HEK293 (cell line): ENCODE results near the gene UTP3.
A peak's percentile ranks its signal among the peaks of the same experiment; 100 is the strongest.

Experiments used
- GLI4 ChIP-seq: fragments of 450-650 bp; formaldehyde crosslinking; IDR thresholded peaks from 2 replicates; pipeline ENCODE4 v1.5.1; 2016; ENCODE audit warnings: missing biosample characterization, missing genetic modification characterization
- GLIS1 ChIP-seq: fragments of 450-650 bp; formaldehyde crosslinking; IDR thresholded peaks from 2 replicates; pipeline ENCODE4 v1.5.1; 2016; ENCODE audit warnings: missing biosample characterization, missing genetic modification characterization
- GLIS2 ChIP-seq: fragments of 450-650 bp; formaldehyde crosslinking; IDR thresholded peaks from 2 replicates; pipeline ENCODE4 v1.5.1; 2016; ENCODE audit warnings: missing biosample characterization, missing genetic modification characterization
- MZF1 ChIP-seq: fragments of 450-650 bp; formaldehyde crosslinking; IDR thresholded peaks from 2 replicates; pipeline ENCODE4 v1.5.1; 2017; ENCODE audit warnings: missing biosample characterization, missing genetic modification characterization, borderline replicate concordance
- PRDM1 ChIP-seq: fragments of 450-650 bp; formaldehyde crosslinking; IDR thresholded peaks from 2 replicates; pipeline ENCODE4; 2016; ENCODE audit warnings: missing biosample characterization, missing genetic modification characterization
- RBAK ChIP-seq: fragments of 450-650 bp; formaldehyde crosslinking; IDR thresholded peaks from 2 replicates; pipeline ENCODE4 v1.5.1; 2016; ENCODE audit warnings: missing biosample characterization, missing genetic modification characterization
- ZBTB8A ChIP-seq: fragments of 450-650 bp; formaldehyde crosslinking; IDR thresholded peaks from 2 replicates; pipeline ENCODE4 v1.5.1; 2016; ENCODE audit warnings: missing biosample characterization, missing genetic modification characterization
- ZNF169 ChIP-seq: fragments of 450-650 bp; formaldehyde crosslinking; IDR thresholded peaks from 2 replicates; pipeline ENCODE4 v1.5.1; 2016; ENCODE audit warnings: missing biosample characterization, missing genetic modification characterization
- ZNF211 ChIP-seq: fragments of 450-650 bp; formaldehyde crosslinking; IDR thresholded peaks from 2 replicates; pipeline ENCODE4 v1.5.1; 2016; ENCODE audit warnings: low read depth, missing biosample characterization, missing genetic modification characterization
- ZNF24 ChIP-seq: fragments of 450-650 bp; formaldehyde crosslinking; IDR thresholded peaks from 2 replicates; pipeline ENCODE4 v1.5.1; 2016; ENCODE audit warnings: missing biosample characterization, missing genetic modification characterization
- ZNF302 ChIP-seq: fragments of 450-650 bp; formaldehyde crosslinking; IDR thresholded peaks from 2 replicates; pipeline ENCODE4 v1.5.1; 2016; ENCODE audit warnings: missing biosample characterization, missing genetic modification characterization, low read depth
- ZNF37A ChIP-seq: fragments of 450-650 bp; IDR thresholded peaks from 2 replicates; pipeline ENCODE4 v1.5.1; 2018; ENCODE audit warnings: missing biosample characterization, missing genetic modification characterization
- ZNF521 ChIP-seq: fragments of 450-650 bp; formaldehyde crosslinking; IDR thresholded peaks from 2 replicates; pipeline ENCODE4 v1.5.1; 2017; ENCODE audit warnings: missing biosample characterization, mild to moderate bottlenecking, missing genetic modification characterization
- ZNF560 ChIP-seq: fragments of 450-650 bp; formaldehyde crosslinking; IDR thresholded peaks from 2 replicates; pipeline ENCODE4 v1.5.1; 2017; ENCODE audit warnings: missing biosample characterization, missing genetic modification characterization, borderline replicate concordance
- ZNF624 ChIP-seq: fragments of 450-650 bp; formaldehyde crosslinking; IDR thresholded peaks from 2 replicates; pipeline ENCODE4 v1.5.1; 2017; ENCODE audit warnings: missing biosample characterization, missing genetic modification characterization
- ZNF654 ChIP-seq: fragments of 450-650 bp; formaldehyde crosslinking; IDR thresholded peaks from 2 replicates; pipeline ENCODE4 v1.5.1; 2016; ENCODE audit warnings: low read depth, missing biosample characterization, missing genetic modification characterization
- ZNF670 ChIP-seq: fragments of 450-650 bp; formaldehyde crosslinking; IDR thresholded peaks from 2 replicates; pipeline ENCODE4 v1.5.1; 2016; ENCODE audit warnings: missing biosample characterization, missing genetic modification characterization, low read depth
- ZNF768 ChIP-seq: fragments of 450-650 bp; formaldehyde crosslinking; IDR thresholded peaks from 2 replicates; pipeline ENCODE4 v1.5.1; 2018; ENCODE audit warnings: missing biosample characterization, mild to moderate bottlenecking, missing genetic modification characterization
- ZSCAN16 ChIP-seq: fragments of 450-650 bp; formaldehyde crosslinking; IDR thresholded peaks from 2 replicates; pipeline ENCODE4 v1.5.1; 2016; ENCODE audit warnings: missing biosample characterization, missing genetic modification characterization
- ZSCAN30 ChIP-seq: fragments of 450-650 bp; IDR thresholded peaks from 2 replicates; pipeline ENCODE4 v1.5.1; 2018; ENCODE audit warnings: missing biosample characterization, mild to moderate bottlenecking, missing genetic modification characterization, moderate library complexity
- TF ChIP-seq, protein P1 (sequence below): fragments of 450-650 bp; formaldehyde crosslinking; IDR thresholded peaks from 2 replicates; pipeline ENCODE4 v1.5.1; 2016; ENCODE audit warnings: missing biosample characterization, missing genetic modification characterization
- TF ChIP-seq, protein P2 (sequence below): fragments of 450-650 bp; formaldehyde crosslinking; optimal IDR thresholded peaks from 2 replicates; pipeline ENCODE3; 2016; ENCODE audit warnings: missing biosample characterization, mild to moderate bottlenecking, missing genetic modification characterization
- TF ChIP-seq, protein P3 (sequence below): fragments of 450-650 bp; formaldehyde crosslinking; IDR thresholded peaks from 2 replicates; pipeline ENCODE4 v1.5.1; 2016; ENCODE audit warnings: missing biosample characterization, missing genetic modification characterization
- TF ChIP-seq, protein P4 (sequence below): fragments of 450-650 bp; formaldehyde crosslinking; IDR thresholded peaks from 2 replicates; pipeline ENCODE4 v1.5.1; 2016; ENCODE audit warnings: missing biosample characterization, missing genetic modification characterization
- TF ChIP-seq, protein P5 (sequence below): fragments of 450-650 bp; formaldehyde crosslinking; IDR thresholded peaks from 2 replicates; pipeline ENCODE4 v1.5.1; 2016; ENCODE audit warnings: missing biosample characterization, missing genetic modification characterization, borderline replicate concordance
- TF ChIP-seq, protein P6 (sequence below): fragments of 450-650 bp; formaldehyde crosslinking; IDR thresholded peaks from 2 replicates; pipeline ENCODE4; 2016; ENCODE audit warnings: missing biosample characterization, missing genetic modification characterization

The UTP3 gene

DNA sequence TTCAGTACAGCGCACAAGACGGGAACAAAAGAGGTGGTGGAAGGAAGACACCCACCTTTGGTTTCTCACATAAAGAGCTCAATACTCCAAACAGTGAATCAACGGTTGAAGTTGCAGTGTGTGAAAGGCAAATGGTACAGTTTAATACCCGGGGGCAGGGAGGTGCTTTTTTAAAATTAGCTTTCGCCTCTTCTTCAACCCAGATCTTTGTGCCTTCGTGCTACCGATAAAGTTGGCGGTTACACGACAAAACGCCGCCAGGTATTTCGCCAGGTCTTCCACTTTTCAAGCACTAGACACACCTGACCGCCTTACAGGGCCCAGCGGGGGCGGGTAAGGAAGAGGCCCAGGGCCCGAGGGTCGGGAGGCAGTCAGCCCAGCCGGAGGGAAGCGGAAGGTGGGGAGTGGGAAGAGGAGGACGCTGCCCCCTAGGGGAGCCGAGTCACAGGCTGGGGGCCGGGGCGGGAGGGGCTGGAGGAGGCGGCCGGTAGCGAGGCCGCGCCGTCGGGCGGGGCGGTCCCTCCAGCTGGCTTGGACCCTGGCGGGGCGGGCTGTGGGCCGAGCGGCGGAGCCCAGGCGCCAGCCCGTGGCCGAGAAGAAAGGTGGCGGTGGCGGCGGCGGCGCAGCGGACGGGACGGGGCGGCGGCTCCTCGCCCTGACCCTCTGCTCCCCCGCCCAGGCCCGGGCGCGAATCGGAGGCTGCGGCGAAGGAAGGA lies 16.0 kb downstream of the UTP3 start (continued):
- TF ChIP-seq ZNF654 (tag by site-specific recombination) (no peak), ZNF521 (no peak), MZF1 (tag by site-specific recombination) (peak; percentile 70), ZNF670 (tag by site-specific recombination) (no peak), ZNF211 (no peak), ZNF302 (tag by site-specific recombination) (no peak), GLIS1 (tag by site-specific recombination) (peak; percentile 76), ZNF37A (tag by site-specific recombination) (no peak), ZBTB8A (tag by site-specific recombination) (peak; percentile 69), ZNF169 (no peak), RBAK (tag by site-specific recombination) (no peak), ZSCAN16 (no peak), PRDM1 (tag by site-specific recombination) (no peak), GLIS2 (tag by site-specific recombination) (peak; percentile 81), GLI4 (tag by site-specific recombination) (no peak), ZNF24 (tag by site-specific recombination) (no peak), ZNF624 (tag by site-specific recombination) (no peak), ZNF768 (tag by site-specific recombination) (no peak), ZSCAN30 (tag by site-specific recombination) (no peak), ZNF560 (no peak)
- TF ChIP-seq, protein P1, sequence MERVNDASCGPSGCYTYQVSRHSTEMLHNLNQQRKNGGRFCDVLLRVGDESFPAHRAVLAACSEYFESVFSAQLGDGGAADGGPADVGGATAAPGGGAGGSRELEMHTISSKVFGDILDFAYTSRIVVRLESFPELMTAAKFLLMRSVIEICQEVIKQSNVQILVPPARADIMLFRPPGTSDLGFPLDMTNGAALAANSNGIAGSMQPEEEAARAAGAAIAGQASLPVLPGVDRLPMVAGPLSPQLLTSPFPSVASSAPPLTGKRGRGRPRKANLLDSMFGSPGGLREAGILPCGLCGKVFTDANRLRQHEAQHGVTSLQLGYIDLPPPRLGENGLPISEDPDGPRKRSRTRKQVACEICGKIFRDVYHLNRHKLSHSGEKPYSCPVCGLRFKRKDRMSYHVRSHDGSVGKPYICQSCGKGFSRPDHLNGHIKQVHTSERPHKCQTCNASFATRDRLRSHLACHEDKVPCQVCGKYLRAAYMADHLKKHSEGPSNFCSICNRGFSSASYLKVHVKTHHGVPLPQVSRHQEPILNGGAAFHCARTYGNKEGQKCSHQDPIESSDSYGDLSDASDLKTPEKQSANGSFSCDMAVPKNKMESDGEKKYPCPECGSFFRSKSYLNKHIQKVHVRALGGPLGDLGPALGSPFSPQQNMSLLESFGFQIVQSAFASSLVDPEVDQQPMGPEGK (tag by site-specific recombination): peak; percentile 79
- TF ChIP-seq, protein P2, sequence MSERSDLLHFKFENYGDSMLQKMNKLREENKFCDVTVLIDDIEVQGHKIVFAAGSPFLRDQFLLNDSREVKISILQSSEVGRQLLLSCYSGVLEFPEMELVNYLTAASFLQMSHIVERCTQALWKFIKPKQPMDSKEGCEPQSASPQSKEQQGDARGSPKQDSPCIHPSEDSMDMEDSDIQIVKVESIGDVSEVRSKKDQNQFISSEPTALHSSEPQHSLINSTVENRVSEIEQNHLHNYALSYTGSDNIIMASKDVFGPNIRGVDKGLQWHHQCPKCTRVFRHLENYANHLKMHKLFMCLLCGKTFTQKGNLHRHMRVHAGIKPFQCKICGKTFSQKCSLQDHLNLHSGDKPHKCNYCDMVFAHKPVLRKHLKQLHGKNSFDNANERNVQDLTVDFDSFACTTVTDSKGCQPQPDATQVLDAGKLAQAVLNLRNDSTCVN (tag by site-specific recombination): peak; percentile 12
- TF ChIP-seq, protein P3, sequence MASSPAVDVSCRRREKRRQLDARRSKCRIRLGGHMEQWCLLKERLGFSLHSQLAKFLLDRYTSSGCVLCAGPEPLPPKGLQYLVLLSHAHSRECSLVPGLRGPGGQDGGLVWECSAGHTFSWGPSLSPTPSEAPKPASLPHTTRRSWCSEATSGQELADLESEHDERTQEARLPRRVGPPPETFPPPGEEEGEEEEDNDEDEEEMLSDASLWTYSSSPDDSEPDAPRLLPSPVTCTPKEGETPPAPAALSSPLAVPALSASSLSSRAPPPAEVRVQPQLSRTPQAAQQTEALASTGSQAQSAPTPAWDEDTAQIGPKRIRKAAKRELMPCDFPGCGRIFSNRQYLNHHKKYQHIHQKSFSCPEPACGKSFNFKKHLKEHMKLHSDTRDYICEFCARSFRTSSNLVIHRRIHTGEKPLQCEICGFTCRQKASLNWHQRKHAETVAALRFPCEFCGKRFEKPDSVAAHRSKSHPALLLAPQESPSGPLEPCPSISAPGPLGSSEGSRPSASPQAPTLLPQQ: no peak
- TF ChIP-seq, protein P4, sequence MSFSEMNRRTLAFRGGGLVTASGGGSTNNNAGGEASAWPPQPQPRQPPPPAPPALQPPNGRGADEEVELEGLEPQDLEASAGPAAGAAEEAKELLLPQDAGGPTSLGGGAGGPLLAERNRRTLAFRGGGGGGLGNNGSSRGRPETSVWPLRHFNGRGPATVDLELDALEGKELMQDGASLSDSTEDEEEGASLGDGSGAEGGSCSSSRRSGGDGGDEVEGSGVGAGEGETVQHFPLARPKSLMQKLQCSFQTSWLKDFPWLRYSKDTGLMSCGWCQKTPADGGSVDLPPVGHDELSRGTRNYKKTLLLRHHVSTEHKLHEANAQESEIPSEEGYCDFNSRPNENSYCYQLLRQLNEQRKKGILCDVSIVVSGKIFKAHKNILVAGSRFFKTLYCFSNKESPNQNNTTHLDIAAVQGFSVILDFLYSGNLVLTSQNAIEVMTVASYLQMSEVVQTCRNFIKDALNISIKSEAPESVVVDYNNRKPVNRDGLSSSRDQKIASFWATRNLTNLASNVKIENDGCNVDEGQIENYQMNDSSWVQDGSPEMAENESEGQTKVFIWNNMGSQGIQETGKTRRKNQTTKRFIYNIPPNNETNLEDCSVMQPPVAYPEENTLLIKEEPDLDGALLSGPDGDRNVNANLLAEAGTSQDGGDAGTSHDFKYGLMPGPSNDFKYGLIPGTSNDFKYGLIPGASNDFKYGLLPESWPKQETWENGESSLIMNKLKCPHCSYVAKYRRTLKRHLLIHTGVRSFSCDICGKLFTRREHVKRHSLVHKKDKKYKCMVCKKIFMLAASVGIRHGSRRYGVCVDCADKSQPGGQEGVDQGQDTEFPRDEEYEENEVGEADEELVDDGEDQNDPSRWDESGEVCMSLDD: peak; percentile 47; the same call in 1 of the 2 replicates
- TF ChIP-seq, protein P5, sequence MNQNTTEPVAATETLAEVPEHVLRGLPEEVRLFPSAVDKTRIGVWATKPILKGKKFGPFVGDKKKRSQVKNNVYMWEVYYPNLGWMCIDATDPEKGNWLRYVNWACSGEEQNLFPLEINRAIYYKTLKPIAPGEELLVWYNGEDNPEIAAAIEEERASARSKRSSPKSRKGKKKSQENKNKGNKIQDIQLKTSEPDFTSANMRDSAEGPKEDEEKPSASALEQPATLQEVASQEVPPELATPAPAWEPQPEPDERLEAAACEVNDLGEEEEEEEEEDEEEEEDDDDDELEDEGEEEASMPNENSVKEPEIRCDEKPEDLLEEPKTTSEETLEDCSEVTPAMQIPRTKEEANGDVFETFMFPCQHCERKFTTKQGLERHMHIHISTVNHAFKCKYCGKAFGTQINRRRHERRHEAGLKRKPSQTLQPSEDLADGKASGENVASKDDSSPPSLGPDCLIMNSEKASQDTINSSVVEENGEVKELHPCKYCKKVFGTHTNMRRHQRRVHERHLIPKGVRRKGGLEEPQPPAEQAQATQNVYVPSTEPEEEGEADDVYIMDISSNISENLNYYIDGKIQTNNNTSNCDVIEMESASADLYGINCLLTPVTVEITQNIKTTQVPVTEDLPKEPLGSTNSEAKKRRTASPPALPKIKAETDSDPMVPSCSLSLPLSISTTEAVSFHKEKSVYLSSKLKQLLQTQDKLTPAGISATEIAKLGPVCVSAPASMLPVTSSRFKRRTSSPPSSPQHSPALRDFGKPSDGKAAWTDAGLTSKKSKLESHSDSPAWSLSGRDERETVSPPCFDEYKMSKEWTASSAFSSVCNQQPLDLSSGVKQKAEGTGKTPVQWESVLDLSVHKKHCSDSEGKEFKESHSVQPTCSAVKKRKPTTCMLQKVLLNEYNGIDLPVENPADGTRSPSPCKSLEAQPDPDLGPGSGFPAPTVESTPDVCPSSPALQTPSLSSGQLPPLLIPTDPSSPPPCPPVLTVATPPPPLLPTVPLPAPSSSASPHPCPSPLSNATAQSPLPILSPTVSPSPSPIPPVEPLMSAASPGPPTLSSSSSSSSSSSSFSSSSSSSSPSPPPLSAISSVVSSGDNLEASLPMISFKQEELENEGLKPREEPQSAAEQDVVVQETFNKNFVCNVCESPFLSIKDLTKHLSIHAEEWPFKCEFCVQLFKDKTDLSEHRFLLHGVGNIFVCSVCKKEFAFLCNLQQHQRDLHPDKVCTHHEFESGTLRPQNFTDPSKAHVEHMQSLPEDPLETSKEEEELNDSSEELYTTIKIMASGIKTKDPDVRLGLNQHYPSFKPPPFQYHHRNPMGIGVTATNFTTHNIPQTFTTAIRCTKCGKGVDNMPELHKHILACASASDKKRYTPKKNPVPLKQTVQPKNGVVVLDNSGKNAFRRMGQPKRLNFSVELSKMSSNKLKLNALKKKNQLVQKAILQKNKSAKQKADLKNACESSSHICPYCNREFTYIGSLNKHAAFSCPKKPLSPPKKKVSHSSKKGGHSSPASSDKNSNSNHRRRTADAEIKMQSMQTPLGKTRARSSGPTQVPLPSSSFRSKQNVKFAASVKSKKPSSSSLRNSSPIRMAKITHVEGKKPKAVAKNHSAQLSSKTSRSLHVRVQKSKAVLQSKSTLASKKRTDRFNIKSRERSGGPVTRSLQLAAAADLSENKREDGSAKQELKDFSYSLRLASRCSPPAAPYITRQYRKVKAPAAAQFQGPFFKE: no peak
- TF ChIP-seq, protein P6, sequence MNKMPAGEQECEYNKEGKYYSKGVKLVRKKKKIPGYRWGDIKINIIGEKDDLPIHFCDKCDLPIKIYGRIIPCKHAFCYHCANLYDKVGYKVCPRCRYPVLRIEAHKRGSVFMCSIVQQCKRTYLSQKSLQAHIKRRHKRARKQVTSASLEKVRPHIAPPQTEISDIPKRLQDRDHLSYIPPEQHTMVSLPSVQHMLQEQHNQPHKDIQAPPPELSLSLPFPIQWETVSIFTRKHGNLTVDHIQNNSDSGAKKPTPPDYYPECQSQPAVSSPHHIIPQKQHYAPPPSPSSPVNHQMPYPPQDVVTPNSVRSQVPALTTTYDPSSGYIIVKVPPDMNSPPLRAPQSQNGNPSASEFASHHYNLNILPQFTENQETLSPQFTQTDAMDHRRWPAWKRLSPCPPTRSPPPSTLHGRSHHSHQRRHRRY (tag by site-specific recombination): no peak
